ENCODE measurements around the gene GALC.

Gene GALC

GRCh38 chr14:87992346-87992717, 650 bp downstream of the GALC start:
- no peak for TF ChIP-seq REST (IDR thresholded peaks at IDR 0.05; ENCODE audit: insufficient read depth in 1 of 2, low read depth in 2 of 2, low read length in 2 of 2)
- no peak for TF ChIP-seq POLR2AphosphoS5 (IDR thresholded peaks at IDR 0.05; ENCODE audit: low read depth, low read length)
- no peak for TF ChIP-seq FOXP2 (optimal IDR thresholded peaks at IDR 0.05; ENCODE audit: borderline replicate concordance, extremely low read depth, extremely low read length, insufficient read depth)
- TF ChIP-seq TAF1 (IDR thresholded peaks at IDR 0.05; ENCODE audit: borderline replicate concordance, insufficient read depth, low read length): no peak
- no peak for TF ChIP-seq SIN3A (IDR thresholded peaks at IDR 0.05; ENCODE audit: borderline replicate concordance, insufficient read depth, low read length)

- TF ChIP-seq FOXP2 (optimal IDR thresholded peaks at IDR 0.05; ENCODE audit: borderline replicate concordance, extremely low read depth, extremely low read length, insufficient read depth): no peak
- TF ChIP-seq SIN3A (IDR thresholded peaks at IDR 0.05; ENCODE audit: borderline replicate concordance, insufficient read depth, low read length): no peak
- no peak for TF ChIP-seq TAF1 (IDR thresholded peaks at IDR 0.05; ENCODE audit: borderline replicate concordance, insufficient read depth, low read length)
- no peak for TF ChIP-seq POLR2AphosphoS5 (IDR thresholded peaks at IDR 0.05; ENCODE audit: low read depth, low read length)
- no peak for TF ChIP-seq REST (IDR thresholded peaks at IDR 0.05; ENCODE audit: insufficient read depth in 1 of 2, low read depth in 2 of 2, low read length in 2 of 2)
These were observed 2.3 kb downstream of the GALC start for GRCh38 chr14:87990682-87991081.

GRCh38 chr14:87989956-87990299, 3.1 kb downstream of the GALC start:
- no peak for TF ChIP-seq FOXP2 (optimal IDR thresholded peaks at IDR 0.05; ENCODE audit: borderline replicate concordance, extremely low read depth, extremely low read length, insufficient read depth)
- no peak for TF ChIP-seq POLR2AphosphoS5 (IDR thresholded peaks at IDR 0.05; ENCODE audit: low read depth, low read length)
- TF ChIP-seq SIN3A (IDR thresholded peaks at IDR 0.05; ENCODE audit: borderline replicate concordance, insufficient read depth, low read length): no peak
- no peak for TF ChIP-seq REST (IDR thresholded peaks at IDR 0.05; ENCODE audit: insufficient read depth in 1 of 2, low read depth in 2 of 2, low read length in 2 of 2)
- no peak for TF ChIP-seq TAF1 (IDR thresholded peaks at IDR 0.05; ENCODE audit: borderline replicate concordance, insufficient read depth, low read length)

GRCh38 chr14:87989221-87989955, 3.6 kb downstream of the GALC start:
- TF ChIP-seq FOXP2 (optimal IDR thresholded peaks at IDR 0.05; ENCODE audit: borderline replicate concordance, extremely low read depth, extremely low read length, insufficient read depth) (no peak), TAF1 (IDR thresholded peaks at IDR 0.05; ENCODE audit: borderline replicate concordance, insufficient read depth, low read length) (no peak)

- TF ChIP-seq FOXP2 (optimal IDR thresholded peaks at IDR 0.05; ENCODE audit: borderline replicate concordance, extremely low read depth, extremely low read length, insufficient read depth) (no peak), SIN3A (IDR thresholded peaks at IDR 0.05; ENCODE audit: borderline replicate concordance, insufficient read depth, low read length) (no peak), REST (IDR thresholded peaks at IDR 0.05; ENCODE audit: insufficient read depth in 1 of 2, low read depth in 2 of 2, low read length in 2 of 2) (no peak), POLR2AphosphoS5 (IDR thresholded peaks at IDR 0.05; ENCODE audit: low read depth, low read length) (no peak), TAF1 (IDR thresholded peaks at IDR 0.05; ENCODE audit: borderline replicate concordance, insufficient read depth, low read length) (no peak)
These were observed 13.3 kb downstream of the GALC start for GRCh38 chr14:87979689-87980088.
